ENCODE data around the gene GMPR2.

GMPR2 gene

GRCh38 chr14:24280797-24281460, 48.2 kb downstream of the GMPR2 start:
- in situ Hi-C loops (cut with MboI; ENCODE audit: low sequenced_read_pairs) = no loop called here

- in situ Hi-C loops (cut with MboI; ENCODE audit: low sequenced_read_pairs) = no loop called here
Measured at GRCh38 chr14:24281636-24282035, 48.9 kb downstream of the GMPR2 start.

GRCh38 chr14:24282736-24283135, 50.0 kb downstream of the GMPR2 start:
- in situ Hi-C loops (cut with MboI; ENCODE audit: low sequenced_read_pairs) = no loop called here

GRCh38 chr14:24283796-24284460, 51.2 kb downstream of the GMPR2 start:
- in situ Hi-C loops (cut with MboI; ENCODE audit: low sequenced_read_pairs) = no loop called here

- in situ Hi-C loops (cut with MboI; ENCODE audit: low sequenced_read_pairs) = no loop called here
Measured at GRCh38 chr14:24284501-24285035, 51.8 kb downstream of the GMPR2 start.

- in situ Hi-C loops (cut with MboI; ENCODE audit: low sequenced_read_pairs) = no loop called here
Measured at GRCh38 chr14:24285351-24285750, 52.6 kb downstream of the GMPR2 start.

- in situ Hi-C loops (cut with MboI; ENCODE audit: low sequenced_read_pairs) = no loop called here
Measured at GRCh38 chr14:24286996-24287395, 54.3 kb downstream of the GMPR2 start.

Measured in HL-60/S4 treated with phorbol 12-myristate 13-acetate at 8.2 ng/mL for 4 days and 3 days (cell line).